H9 (cell line): ENCODE data around the gene ANKS1B. TPM values are rescaled to one million over a fixed set of nuclear protein-coding genes. Genes with fewer than 3 reads are reported as not detected.

Experiments
- DNase-seq: peaks from one replicate; pipeline ENCODE4 v3.0.0-alpha.2; 2017
- H2AFZ ChIP-seq: one replicate; pipeline ENCODE4 v1.6.1; 2013; ENCODE audit warnings: mild to moderate bottlenecking, low read length, control low read depth, moderate library complexity
- H2AK5ac ChIP-seq: 2 replicates; pipeline ENCODE4 v1.6.1; 2013; ENCODE audit warnings: low read length, control low read depth, mixed read lengths; ENCODE audit not compliant: insufficient read length
- H2BK120ac ChIP-seq: one replicate; pipeline ENCODE4 v1.6.1; 2013; ENCODE audit warnings: low read depth, mild to moderate bottlenecking, low read length, control low read depth, inconsistent platforms; ENCODE audit not compliant: poor library complexity, severe bottlenecking
- H2BK12ac ChIP-seq: 2 replicates; pipeline ENCODE4 v1.6.1; 2013; ENCODE audit warnings: low read length, control low read depth, mixed read lengths, low read depth; ENCODE audit not compliant: insufficient read length
- H2BK15ac ChIP-seq: 2 replicates; pipeline ENCODE4 v1.6.1; 2013; ENCODE audit warnings: low read depth, low read length, control low read depth
- H2BK20ac ChIP-seq: one replicate; pipeline ENCODE4 v1.6.1; 2013; ENCODE audit warnings: low read depth, mild to moderate bottlenecking, low read length, control low read depth, inconsistent platforms; ENCODE audit not compliant: poor library complexity, severe bottlenecking
- H2BK5ac ChIP-seq: 2 replicates; pipeline ENCODE4 v1.6.1; 2013; ENCODE audit warnings: low read length, control low read depth, mixed read lengths; ENCODE audit not compliant: insufficient read length
- H3K14ac ChIP-seq: 2 replicates; pipeline ENCODE4 v1.6.1; 2013; ENCODE audit warnings: low read length, control low read depth; ENCODE audit not compliant: insufficient read depth
- H3K18ac ChIP-seq: 2 replicates; pipeline ENCODE4 v1.6.1; 2013; ENCODE audit warnings: low read depth, mild to moderate bottlenecking, mixed read lengths, low read length, control low read depth; ENCODE audit not compliant: insufficient read length
- H3K23ac ChIP-seq: 2 replicates; pipeline ENCODE4 v1.6.1; 2013; ENCODE audit warnings: low read length, control low read depth, mixed read lengths, low read depth; ENCODE audit not compliant: insufficient read length
- H3K23me2 ChIP-seq: 2 replicates; pipeline ENCODE4 v1.6.1; 2013; ENCODE audit warnings: low read depth, mild to moderate bottlenecking, mixed read lengths, low read length, control low read depth; ENCODE audit not compliant: insufficient read length, poor library complexity, severe bottlenecking
- H3K27ac ChIP-seq: 2 replicates; pipeline ENCODE4 v1.5.1; 2013; ENCODE audit warnings: low read length, control low read depth, mixed read lengths, low read depth; ENCODE audit not compliant: insufficient read length
- H3K27me3 ChIP-seq: 2 replicates; pipeline ENCODE4 v1.6.1; 2013; ENCODE audit warnings: low read length, control low read depth, inconsistent platforms; ENCODE audit not compliant: insufficient read depth
- H3K4ac ChIP-seq: 2 replicates; pipeline ENCODE4 v1.6.1; 2013; ENCODE audit warnings: low read depth, mild to moderate bottlenecking, control low read depth, inconsistent platforms, low read length, moderate library complexity
- H3K4me1 ChIP-seq: 2 replicates; pipeline ENCODE4 v1.6.1; 2013; ENCODE audit warnings: low read length, control low read depth, inconsistent platforms; ENCODE audit not compliant: insufficient read depth
- H3K4me2 ChIP-seq: 2 replicates; pipeline ENCODE4 v1.6.1; 2013; ENCODE audit warnings: low read length, control low read depth, mixed read lengths; ENCODE audit not compliant: insufficient read length, insufficient read depth
- H3K56ac ChIP-seq: 2 replicates; pipeline ENCODE4 v1.6.1; 2013; ENCODE audit warnings: low read depth, mild to moderate bottlenecking, mixed read lengths, low read length, control low read depth; ENCODE audit not compliant: insufficient read length
- H3K79me1 ChIP-seq: 2 replicates; pipeline ENCODE4 v1.6.1; 2013; ENCODE audit warnings: low read depth, mild to moderate bottlenecking, moderate library complexity, low read length, control low read depth, inconsistent platforms; ENCODE audit not compliant: insufficient read depth, poor library complexity, severe bottlenecking
- H3K79me2 ChIP-seq: 2 replicates; pipeline ENCODE4 v1.6.1; 2013; ENCODE audit warnings: low read length, control low read depth, inconsistent platforms; ENCODE audit not compliant: insufficient read depth
- H3K9ac ChIP-seq: 2 replicates; pipeline ENCODE4 v1.6.1; 2013; ENCODE audit warnings: low read length, control low read depth, mixed read lengths; ENCODE audit not compliant: insufficient read length; ENCODE audit errors: extremely low read depth
- H3K9me3 ChIP-seq: one replicate; pipeline ENCODE4 v1.6.1; 2013; ENCODE audit warnings: low read depth, low read length, inconsistent platforms; ENCODE audit not compliant: control insufficient read depth
- H3T11ph ChIP-seq: one replicate; pipeline ENCODE4 v1.6.1; 2013; ENCODE audit warnings: mild to moderate bottlenecking, low read length, control low read depth, inconsistent platforms
- H4K20me1 ChIP-seq: one replicate; pipeline ENCODE4 v1.6.1; 2013; ENCODE audit not compliant: control insufficient read depth, insufficient read length, insufficient read depth
- H4K5ac ChIP-seq: 2 replicates; pipeline ENCODE4 v1.6.1; 2013; ENCODE audit warnings: low read depth, mild to moderate bottlenecking, mixed read lengths, low read length, control low read depth; ENCODE audit not compliant: insufficient read length
- H4K8ac ChIP-seq: replicated peaks from 2 replicates; pipeline ENCODE4 v1.6.1; 2013; ENCODE audit warnings: low read length, control low read depth, mixed read lengths, low read depth; ENCODE audit not compliant: insufficient read length
- H4K91ac ChIP-seq: 2 replicates; pipeline ENCODE4 v1.6.1; 2013; ENCODE audit warnings: low read depth, mild to moderate bottlenecking, moderate library complexity, mixed read lengths, low read length, control low read depth; ENCODE audit not compliant: insufficient read length
- H3K27ac Mint-ChIP-seq, 3 experiments: 2 replicates in 2 of 3; 3 replicates in 1 of 3; pipeline ENCODE4 v1.8.0; 2020 to 2021; ENCODE audit warnings: mixed read lengths in 3 of 3, mild to moderate bottlenecking in 1 of 3, moderate library complexity in 1 of 3
- H3K27me3 Mint-ChIP-seq: 2 replicates; pipeline ENCODE4 v1.8.0; 2021; ENCODE audit warnings: low read depth, mild to moderate bottlenecking, moderate library complexity, mixed read lengths
- H3K36me3 Mint-ChIP-seq, 3 experiments: 2 replicates in 2 of 3; 3 replicates in 1 of 3; pipeline ENCODE4 v1.8.0; 2020 to 2021; ENCODE audit warnings: low read depth in 3 of 3, mixed read lengths in 3 of 3; ENCODE audit not compliant: insufficient read depth in 1 of 3
- H3K4me1 Mint-ChIP-seq, 2 experiments: 2 replicates each; pipeline ENCODE4 v1.8.0; 2020; ENCODE audit warnings: mixed read lengths in 2 of 2
- H3K4me3 Mint-ChIP-seq, 2 experiments: 2 replicates in 1 of 2; 3 replicates in 1 of 2; pipeline ENCODE4 v1.8.0; 2020 to 2021; ENCODE audit warnings: mild to moderate bottlenecking in 2 of 2, mixed read lengths in 2 of 2, moderate library complexity in 1 of 2
- H3K9me3 Mint-ChIP-seq, 2 experiments: 2 replicates in 1 of 2; 3 replicates in 1 of 2; pipeline ENCODE4 v1.8.0; 2020; ENCODE audit warnings: mild to moderate bottlenecking in 2 of 2, mixed read lengths in 2 of 2, moderate library complexity in 1 of 2
- CTCF ChIP-seq: fragments of 200-600 bp; sonication (generic); conservative IDR thresholded peaks from 3 replicates; pipeline ENCODE4 v1.8.0; 2021; ENCODE audit warnings: antibody characterized with exemption, mild to moderate bottlenecking
- WGBS: extraction: QIAGEN DNeasy Blood & Tissue Kit; methylation state at CpG from one replicate; pipeline ENCODE4 v1.1.7; 2013; ENCODE audit warnings: missing lambda C conversion rate, low lambda C conversion rate, mixed read lengths; ENCODE audit not compliant: insufficient read length; ENCODE audit errors: extremely low coverage; 5-methylcytosine and 5-hydroxymethylcytosine counted together
- total RNA-seq: library from RNA; stranded (reverse); gene quantifications from 2 replicates; pipeline ENCODE4 v1.2.1, GENCODE V29; 2021

The ANKS1B gene
- total RNA-seq, 1 experiment from 2014 or later = 4.1 TPM

DNA sequence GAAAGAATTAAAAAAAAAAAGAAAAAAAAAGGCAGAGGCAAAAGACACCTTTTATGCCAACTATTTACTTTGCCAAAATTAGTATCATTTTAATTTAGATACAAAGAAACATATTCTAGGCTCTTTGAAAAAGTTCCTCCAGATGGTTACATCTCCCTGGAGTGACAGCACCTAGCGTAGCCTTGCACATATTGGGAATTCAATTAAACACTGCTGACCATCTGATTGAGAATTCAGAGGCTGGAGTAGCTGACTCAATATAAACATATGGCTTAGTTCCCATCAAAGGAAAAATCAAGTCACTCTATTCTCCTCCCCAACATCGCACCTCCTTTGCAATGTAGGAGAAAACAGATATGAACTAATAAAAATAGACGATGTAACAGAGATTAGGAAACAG, 36.4 kb downstream of the ANKS1B start:
- Histone ChIP-seq H3K27me3 (no peaks in the 10 kb centered on the region), H2AK5ac (no peak overlapping the region), H3K9me3 (no peaks in the 10 kb centered on the region), H3K27ac (no peak overlapping the region), H2AFZ (no peak overlapping the region), H3K79me2 (no peaks in the 10 kb centered on the region), H3K4me2 (no peak overlapping the region), H4K5ac (no peak overlapping the region), H3K79me1 (no peaks in the 10 kb centered on the region), H3K9ac (no peak overlapping the region), H4K91ac (no peak overlapping the region), H2BK15ac (no peak overlapping the region), H3K18ac (no peak overlapping the region), H3K14ac (no peak overlapping the region), H3T11ph (no peak overlapping the region), H3K56ac (no peak overlapping the region), H4K8ac (no peak overlapping the region), H3K23ac (no peak overlapping the region), H2BK5ac (no peak overlapping the region), H4K20me1 (no peaks in the 10 kb centered on the region), H3K23me2 (no peaks in the 10 kb centered on the region), H3K4ac (no peak overlapping the region), H3K4me1 (no peaks in the 10 kb centered on the region), H2BK20ac (no peak overlapping the region), H2BK12ac (no peak overlapping the region), H2BK120ac (no peak overlapping the region)
- WGBS = no CpG with 5 or more reads among the region's 3 CpGs
- H3K4me3 Mint-ChIP-seq = no peak overlapping the region
- H3K36me3 Mint-ChIP-seq = no peaks in the 10 kb centered on the region
- no peaks in the 10 kb centered on the region for H3K9me3 Mint-ChIP-seq
- no peak for DNase-seq
- no peak overlapping the region for H3K27ac Mint-ChIP-seq
- H3K4me1 Mint-ChIP-seq = no peaks in the 10 kb centered on the region
- no peak for TF ChIP-seq CTCF
- H3K27me3 Mint-ChIP-seq = no peaks in the 10 kb centered on the region
